Peyer's patch (tissue), 4 donors: Measurements from ENCODE around the gene SYNDIG1.

Experiments used
- CTCF ChIP-seq, 6 experiments: fragments of 450-650 bp in 4 of 6; fragments of 200-600 bp in 2 of 6; sonication (generic) in 1 of 6; IDR thresholded peaks; one replicate each; pipeline ENCODE4 v1.5.1; 2017 to 2019; ENCODE audit warnings: antibody characterized with exemption in 6 of 6, mild to moderate bottlenecking in 3 of 6, moderate library complexity in 1 of 6
- POLR2A ChIP-seq, 2 donors: fragments of 450-650 bp; IDR thresholded peaks; one replicate each; pipeline ENCODE4 v1.5.1; 2017; ENCODE audit warnings: antibody characterized with exemption in 2 of 2, mild to moderate bottlenecking in 2 of 2, moderate library complexity in 2 of 2

GRCh38 chr20:24692446-24693200, 223.2 kb downstream of the SYNDIG1 start:
- TF ChIP-seq CTCF (IDR thresholded peaks at IDR 0.05), result no peak
- no peak for TF ChIP-seq POLR2A (IDR thresholded peaks at IDR 0.05)
